ENCODE data around the gene RPS6KA1. TPM values are rescaled to one million over a fixed set of nuclear protein-coding genes. Genes with fewer than 3 reads are reported as not detected.

Gene RPS6KA1
- total RNA-seq, 4 donors from 2014 or later, result 34.1 to 72.6 (median 38.2) TPM

- H3K4me3 ChIP-seq (ENCODE audit: low read depth, poor library complexity, severe bottlenecking), result no peak overlapping the region
- TF ChIP-seq CTCF (IDR thresholded peaks at IDR 0.05) (no peak), POLR2A (IDR thresholded peaks at IDR 0.05) (no peak)
- DNase-seq (ENCODE audit: low spot score in 2 of 2), result no peak
- intact Hi-C loops (cut with DNase I; ENCODE audit: low total_unique reads), result no loop called here
- 76 to 82% methylated on average over 6 of the region's 6 CpGs for WGBS, 2 donors
These were observed 11.2 kb upstream of the RPS6KA1 start for GRCh38 chr1:26518355-26518754.

GRCh38 chr1:26520339-26520738 lies 9.2 kb upstream of the RPS6KA1 start:
- intact Hi-C loops (cut with DNase I; ENCODE audit: low total_unique reads), result no loop called here
- no peak for DNase-seq (ENCODE audit: low spot score in 2 of 2)
- no peak overlapping the region for H3K4me3 ChIP-seq (ENCODE audit: low read depth, poor library complexity, severe bottlenecking)
- TF ChIP-seq CTCF (IDR thresholded peaks at IDR 0.05) (no peak), POLR2A (IDR thresholded peaks at IDR 0.05) (no peak)
- WGBS, 2 donors, result 88% methylated on average over 5 of the region's 5 CpGs

- no peak for DNase-seq (ENCODE audit: low spot score in 2 of 2)
- intact Hi-C loops (cut with DNase I; ENCODE audit: low total_unique reads), result no loop called here
- TF ChIP-seq POLR2A (IDR thresholded peaks at IDR 0.05) (no peak), CTCF (IDR thresholded peaks at IDR 0.05) (no peak)
- WGBS, 2 donors, result 75 to 82% methylated on average over 14 of the region's 14 CpGs
- H3K4me3 ChIP-seq (ENCODE audit: low read depth, poor library complexity, severe bottlenecking), result no peak overlapping the region
These were observed 7.9 kb upstream of the RPS6KA1 start for GRCh38 chr1:26521669-26522030.

GRCh38 chr1:26522073-26522472 lies 7.5 kb upstream of the RPS6KA1 start:
- intact Hi-C loops (cut with DNase I; ENCODE audit: low total_unique reads), result no loop called here
- no peak for DNase-seq (ENCODE audit: low spot score in 2 of 2)
- TF ChIP-seq POLR2A (IDR thresholded peaks at IDR 0.05) (no peak), CTCF (IDR thresholded peaks at IDR 0.05) (no peak)
- H3K4me3 ChIP-seq (ENCODE audit: low read depth, poor library complexity, severe bottlenecking), result no peak overlapping the region

GRCh38 chr1:26524181-26524580 lies 5.4 kb upstream of the RPS6KA1 start:
- no peak overlapping the region for H3K4me3 ChIP-seq (ENCODE audit: low read depth, poor library complexity, severe bottlenecking)
- no peak for TF ChIP-seq CTCF (IDR thresholded peaks at IDR 0.05)
- TF ChIP-seq POLR2A (IDR thresholded peaks at IDR 0.05), result no peak

GRCh38 chr1:26526287-26526686 lies 3.3 kb upstream of the RPS6KA1 start:
- 83 to 92% methylated on average over 5 of the region's 5 CpGs for WGBS, 2 donors
- TF ChIP-seq POLR2A (IDR thresholded peaks at IDR 0.05) (no peak), CTCF (IDR thresholded peaks at IDR 0.05) (no peak)
- intact Hi-C loops (cut with DNase I; ENCODE audit: low total_unique reads), result no loop called here
- DNase-seq (ENCODE audit: low spot score in 2 of 2), result no peak
- H3K4me3 ChIP-seq (ENCODE audit: low read depth, poor library complexity, severe bottlenecking), result no peak overlapping the region

More at GRCh38 chr1:26524181-26524580, 5.4 kb upstream of the RPS6KA1 start:
- no peak for DNase-seq (ENCODE audit: low spot score in 2 of 2)
- WGBS, 2 donors, result 27 to 50% methylated on average over 4 of the region's 4 CpGs
- intact Hi-C loops (cut with DNase I; ENCODE audit: low total_unique reads), result no loop called here
